Adrenal gland (tissue), 12 donors: ENCODE data around the gene INF2. TPM values are rescaled to one million over a fixed set of nuclear protein-coding genes. Genes with fewer than 3 reads are reported as not detected.
A peak's percentile ranks its signal among the peaks of the same experiment; 100 is the strongest.

Experiments
- DNase-seq, 7 donors: peaks; one replicate each; pipeline ENCODE4 v3.0.0-alpha.2; 2019 to 2020
- H3K27ac ChIP-seq, 5 donors: fragments of 200-600 bp; sonication (generic) in 4 of 5; 1 replicate in 3 of 5; 2 replicates in 2 of 5; pipeline versions ENCODE4 v1.5.1 to v1.8.0; 2016 to 2020; ENCODE audit warnings: mild to moderate bottlenecking in 1 of 5
- H3K27me3 ChIP-seq: fragments of 200-600 bp; 2 replicates; pipeline ENCODE4 v1.8.0; 2021
- H3K36me3 ChIP-seq, 2 donors: fragments of 200-600 bp; replicated peaks in 1 of 2; 1 replicate in 1 of 2; 2 replicates in 1 of 2; pipeline versions ENCODE4 v1.5.1 to v1.8.0; 2018 to 2022
- H3K4me1 ChIP-seq, 2 donors: fragments of 200-600 bp; replicated peaks in 1 of 2; 1 replicate in 1 of 2; 2 replicates in 1 of 2; pipeline versions ENCODE4 v1.5.1 to v1.8.0; 2018 to 2021
- H3K4me3 ChIP-seq, 4 donors: fragments of 200-600 bp; sonication (generic) in 3 of 4; one replicate each; pipeline ENCODE4 v1.5.1; 2016 to 2018
- H3K9me3 ChIP-seq, 3 donors: fragments of 200-600 bp; sonication (generic) in 1 of 3; replicated peaks in 1 of 3; 1 replicate in 2 of 3; 2 replicates in 1 of 3; pipeline versions ENCODE4 v1.5.1 to v1.8.0; 2016 to 2021
- POLR2A ChIP-seq, 2 donors: fragments of 450-650 bp; IDR thresholded peaks; one replicate each; pipeline ENCODE4 v1.6.1; 2017; ENCODE audit warnings: antibody characterized with exemption in 2 of 2, mild to moderate bottlenecking in 2 of 2, moderate library complexity in 1 of 2
- WGBS, 4 donors: extraction: QIAGEN DNeasy Blood & Tissue Kit in 2 of 4; methylation state at CpG; one replicate each; pipeline versions ENCODE4 v1.1.5 to v1.1.7; 2013 to 2017; 5-methylcytosine and 5-hydroxymethylcytosine counted together
- intact Hi-C, 2 donors: fragments of 100-400 bp; cut with DNase I; formaldehyde crosslinking; loops; one replicate each; pipeline versions ENCODE4 v1.14.1 to v1.15.0; 2022 to 2023
- polyA plus RNA-seq, 3 donors: library from polyadenylated mRNA; stranded (reverse); fragments of 200-250 nt in 2 of 3; fragments of 350-450 nt in 1 of 3; fragmentation: Illumina TruSeq in 1 of 3; extraction: RNeasy Lipid Tissue Mini Kit (QIAGEN cat#74804) in 1 of 3; gene quantifications; one replicate each; pipeline ENCODE4 v1.2.3, GENCODE V29; 2013 to 2014
- total RNA-seq, 9 donors: library from RNA; depleted of rRNA in 4 of 9; stranded (reverse); fragments of >200 nt in 4 of 9; fragments of 120-200 nt in 1 of 9; fragmentation: NEBNext Ultra II Directional in 1 of 9; extraction: Animal tissue kit (Norgen Biotek cat#: 25700) in 1 of 9; gene quantifications; one replicate each; pipeline versions ENCODE4 v1.1.0 to v1.2.4, GENCODE V29; 2013 to 2023
- TF ChIP-seq, protein P1 (sequence below), 6 experiments: fragments of 450-650 bp in 4 of 6; fragments of 200-600 bp in 2 of 6; sonication (generic) in 1 of 6; IDR thresholded peaks; 1 replicate in 5 of 6; 2 replicates in 1 of 6; pipeline versions ENCODE4 v1.5.1 to v1.8.0; 2016 to 2021; ENCODE audit warnings: antibody characterized with exemption in 6 of 6, mild to moderate bottlenecking in 2 of 6, moderate library complexity in 1 of 6
- donor health status: healthy with polysubstance abuse.
- donor health status: Bipolar disorder and iron deficiency.
- donor health status: DM: yes; HTN: yes; CAD: no.
- donor health status: DM: no; HTN: no; CAD: no.
- donor health status: DM: no; HTN: no; CAD: no.
- donor health status: DM: yes; HTN: yes; CAD: no.

INF2 gene
- total and polyA plus RNA-seq, 12 donors: 8.4 to 217 (median 62.0) TPM

DNA sequence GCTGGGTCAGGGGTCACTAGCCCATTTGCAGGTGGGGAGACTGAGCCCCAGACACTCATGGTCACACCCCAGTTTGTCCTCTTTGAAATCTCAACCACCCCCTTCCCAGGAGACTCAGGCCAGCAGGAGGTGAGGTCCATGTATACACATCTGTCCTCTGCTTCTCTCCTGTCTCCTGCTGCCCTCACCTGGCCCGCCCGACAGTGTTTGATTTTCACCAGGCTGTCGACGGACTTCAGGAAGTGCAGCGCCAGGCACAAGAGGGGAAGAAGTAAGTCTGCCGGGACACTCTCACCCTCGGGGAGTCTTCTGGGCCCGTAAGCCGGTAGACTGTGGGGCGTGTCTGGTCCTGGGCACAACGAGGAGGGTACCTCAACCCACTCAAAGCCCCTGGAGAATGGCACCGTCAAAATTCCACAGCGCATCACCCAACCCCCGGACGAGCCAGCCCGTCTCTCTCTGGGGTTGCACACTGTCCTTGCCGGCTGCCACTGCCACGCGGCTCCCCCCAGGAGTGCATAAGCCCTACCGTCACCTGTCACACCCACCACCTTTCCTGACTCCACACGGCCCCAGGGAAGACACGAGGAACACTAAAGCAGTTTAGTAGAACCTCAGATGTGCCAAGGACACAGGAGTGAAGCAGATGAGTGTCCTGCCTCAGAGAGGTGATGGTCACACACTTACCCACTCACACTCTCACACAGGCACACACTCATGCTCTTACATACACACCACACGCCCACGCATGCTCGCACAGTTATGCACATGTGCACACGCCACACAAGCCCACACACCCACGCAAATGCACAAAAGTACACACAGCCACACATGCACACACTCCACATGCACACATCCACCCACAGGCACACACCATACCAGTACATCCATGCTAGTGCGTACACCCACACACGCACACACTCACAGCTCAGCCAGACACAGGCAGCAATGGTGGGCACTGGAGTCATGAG, 50.4 kb downstream of the INF2 start:
- Histone ChIP-seq H3K27ac (no peak overlapping the region), H3K4me3 (no peak overlapping the region), H3K27me3 (no peaks in the 10 kb centered on the region), H3K9me3 (no peaks in the 10 kb centered on the region), H3K36me3 (no peaks in the 10 kb centered on the region), H3K4me1 (peaks cover 13 to 30% of the 10 kb centered on the region in 2 donors)
- intact Hi-C loops: no loop called here
- no peak for DNase-seq
- 90 to 94% (median 92%) methylated on average over 17 to 29 of the region's 29 CpGs for WGBS, 4 donors
- TF ChIP-seq, protein P1, sequence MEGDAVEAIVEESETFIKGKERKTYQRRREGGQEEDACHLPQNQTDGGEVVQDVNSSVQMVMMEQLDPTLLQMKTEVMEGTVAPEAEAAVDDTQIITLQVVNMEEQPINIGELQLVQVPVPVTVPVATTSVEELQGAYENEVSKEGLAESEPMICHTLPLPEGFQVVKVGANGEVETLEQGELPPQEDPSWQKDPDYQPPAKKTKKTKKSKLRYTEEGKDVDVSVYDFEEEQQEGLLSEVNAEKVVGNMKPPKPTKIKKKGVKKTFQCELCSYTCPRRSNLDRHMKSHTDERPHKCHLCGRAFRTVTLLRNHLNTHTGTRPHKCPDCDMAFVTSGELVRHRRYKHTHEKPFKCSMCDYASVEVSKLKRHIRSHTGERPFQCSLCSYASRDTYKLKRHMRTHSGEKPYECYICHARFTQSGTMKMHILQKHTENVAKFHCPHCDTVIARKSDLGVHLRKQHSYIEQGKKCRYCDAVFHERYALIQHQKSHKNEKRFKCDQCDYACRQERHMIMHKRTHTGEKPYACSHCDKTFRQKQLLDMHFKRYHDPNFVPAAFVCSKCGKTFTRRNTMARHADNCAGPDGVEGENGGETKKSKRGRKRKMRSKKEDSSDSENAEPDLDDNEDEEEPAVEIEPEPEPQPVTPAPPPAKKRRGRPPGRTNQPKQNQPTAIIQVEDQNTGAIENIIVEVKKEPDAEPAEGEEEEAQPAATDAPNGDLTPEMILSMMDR (IDR thresholded peaks at IDR 0.05): no peak
- no peak for TF ChIP-seq POLR2A (IDR thresholded peaks at IDR 0.05)

DNA sequence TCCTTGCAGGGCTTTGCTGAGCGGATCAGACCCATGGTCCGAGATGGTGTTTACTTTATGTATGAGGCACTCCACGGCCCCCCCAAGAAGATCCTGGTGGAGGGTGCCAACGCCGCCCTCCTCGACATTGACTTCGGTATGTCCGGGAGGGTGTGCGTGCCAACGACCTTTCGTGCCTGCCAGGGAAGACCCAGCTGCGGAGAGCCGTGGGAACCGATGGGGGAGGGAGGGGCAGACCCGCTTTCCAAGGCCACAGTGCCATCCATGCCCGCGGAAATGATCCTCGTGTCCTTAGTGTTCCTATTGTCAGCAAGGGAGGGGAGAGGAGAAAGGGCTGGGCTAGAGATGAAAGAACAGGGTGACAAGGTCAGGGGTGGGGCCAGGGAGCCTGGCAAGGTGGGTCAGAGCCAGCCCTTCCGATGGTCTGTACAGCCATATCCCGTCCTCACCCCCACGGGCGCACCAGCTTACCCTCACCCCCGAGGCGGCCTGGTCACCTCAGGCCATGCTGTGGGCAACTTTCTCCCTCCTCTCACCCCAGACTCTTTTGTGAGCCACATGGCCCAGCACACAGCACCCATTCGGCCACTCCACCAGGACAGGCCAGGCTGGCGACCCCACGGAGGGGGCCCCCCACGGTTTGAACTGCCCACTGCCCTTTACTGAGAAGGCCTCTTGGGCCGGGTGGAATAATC, 51.8 kb downstream of the INF2 start:
- peaks cover 4 to 16% of the 10 kb centered on the region in 2 donors for H3K4me1 ChIP-seq
- no peaks in the 10 kb centered on the region for H3K27me3 ChIP-seq
- intact Hi-C loops: no loop called here
- no peak overlapping the region for H3K27ac ChIP-seq
- peak in 5 of 7 donors; percentile 46 to 71 (median 58) for DNase-seq
- H3K36me3 ChIP-seq: no peaks in the 10 kb centered on the region
- WGBS, 4 donors: 58 to 79% (median 63%) methylated on average over 23 to 29 of the region's 29 CpGs
- TF ChIP-seq POLR2A (IDR thresholded peaks at IDR 0.05): no peak
- TF ChIP-seq, protein P1 (IDR thresholded peaks at IDR 0.05): no peak
- H3K9me3 ChIP-seq: no peaks in the 10 kb centered on the region
- H3K4me3 ChIP-seq: no peak overlapping the region

DNA sequence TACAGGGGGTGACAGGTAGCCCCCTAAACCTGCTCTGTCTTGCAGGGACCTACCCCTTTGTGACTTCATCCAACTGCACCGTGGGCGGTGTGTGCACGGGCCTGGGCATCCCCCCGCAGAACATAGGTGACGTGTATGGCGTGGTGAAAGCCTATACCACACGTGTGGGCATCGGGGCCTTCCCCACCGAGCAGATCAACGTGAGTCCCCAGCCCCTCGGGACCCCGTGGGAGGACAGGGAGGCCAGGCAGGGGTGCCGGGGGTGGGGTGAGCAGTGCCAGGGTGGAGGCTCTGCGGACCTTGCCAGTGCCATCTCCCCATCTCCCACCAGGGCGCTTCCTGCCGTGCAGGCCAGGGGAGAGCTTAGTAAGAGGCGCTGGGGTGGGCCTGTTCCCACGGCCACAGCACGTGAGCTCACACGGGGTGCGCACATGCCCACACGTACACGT, 52.4 kb downstream of the INF2 start:
- Histone ChIP-seq H3K4me3 (no peak overlapping the region), H3K36me3 (no peaks in the 10 kb centered on the region)
- WGBS, 4 donors: 89 to 96% (median 92%) methylated on average over 7 to 23 of the region's 23 CpGs

More for the DNA sequence above, 52.4 kb downstream of the INF2 start:
- Histone ChIP-seq H3K9me3 (no peaks in the 10 kb centered on the region), H3K27ac (no peak overlapping the region), H3K27me3 (no peaks in the 10 kb centered on the region), H3K4me1 (peaks cover 0 to 10% of the 10 kb centered on the region in 2 donors)
- TF ChIP-seq, protein P1 (IDR thresholded peaks at IDR 0.05): no peak
- TF ChIP-seq POLR2A (IDR thresholded peaks at IDR 0.05): no peak
- intact Hi-C loops: no loop called here
- no peak for DNase-seq
